Measurements from ENCODE around the gene PRKN. TPM values are rescaled to one million over a fixed set of nuclear protein-coding genes. Genes with fewer than 3 reads are reported as not detected.

The PRKN gene
- total RNA-seq, 1 experiment from 2014 or later: 0.46 TPM

GRCh38 chr6:162653808-162654207, 73.8 kb downstream of the PRKN start:
- no peaks in the 10 kb centered on the region for H3K27me3 ChIP-seq (ENCODE audit: control insufficient read depth, insufficient read depth, low read length)
- CTCF ChIA-PET: no interaction called here
- POLR2A ChIA-PET: no interaction called here

DNA sequence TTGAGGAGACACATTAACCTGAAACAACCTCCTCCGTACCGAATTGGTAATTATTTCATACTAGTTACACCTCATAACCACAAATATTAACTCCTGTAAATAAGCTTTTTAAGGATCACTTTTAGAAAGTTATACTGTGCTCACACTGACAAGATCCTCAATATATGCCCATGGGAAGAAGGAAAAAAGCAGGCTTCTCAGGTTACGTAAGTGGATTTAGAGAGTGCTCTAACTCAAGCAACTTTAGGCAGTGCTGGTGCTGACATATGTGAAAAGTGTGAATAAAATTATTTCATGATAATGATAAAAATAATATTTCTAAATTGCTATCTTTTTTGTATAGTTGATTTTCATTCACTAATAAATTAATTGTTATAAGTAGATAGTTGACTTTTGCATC, 76.1 kb downstream of the PRKN start:
- no peaks in the 10 kb centered on the region for H3K4me1 ChIP-seq (ENCODE audit: control insufficient read depth, insufficient read depth, low read length)

More at GRCh38 chr6:162653808-162654207, 73.8 kb downstream of the PRKN start:
- in situ Hi-C loops (cut with HindIII; ENCODE audit: low pct_unique_long_range_greater_than_20kb, low sequenced_read_pairs) (no loop called here), intact Hi-C loops (cut with micrococcal nuclease; ENCODE audit: unreplicated experiment) (no loop called here)
- DNase-seq (ENCODE audit: low read depth, low spot score): no peak
- Histone ChIP-seq H3K27ac (ENCODE audit: low read length) (no peak overlapping the region), H3K36me3 (ENCODE audit: control insufficient read depth, insufficient read depth, low read length) (no peaks in the 10 kb centered on the region), H3K9me3 (ENCODE audit: control insufficient read depth, insufficient read depth, low read depth, low read length) (no peaks in the 10 kb centered on the region), H3K4me1 (ENCODE audit: control insufficient read depth, insufficient read depth, low read length) (no peaks in the 10 kb centered on the region), H3K4me3 (ENCODE audit: low read depth in 2 of 2, low read length in 2 of 2) (no peak overlapping the region)
- no peak for ATAC-seq
- no TSS peak for BruUV-seq (replicated peaks)
- no peak for TF ChIP-seq POLR2AphosphoS5 (IDR thresholded peaks at IDR 0.05; ENCODE audit: low read depth, low read length)
- no peak for TF ChIP-seq TCF7L2 (IDR thresholded peaks at IDR 0.05; ENCODE audit: low read depth, low read length)
- TF ChIP-seq CTCF (IDR thresholded peaks at IDR 0.05): no peak
- TF ChIP-seq SIN3A (IDR thresholded peaks at IDR 0.05; ENCODE audit: borderline replicate concordance, insufficient read depth, low read depth, low read length): no peak
- TF ChIP-seq, protein P1, sequence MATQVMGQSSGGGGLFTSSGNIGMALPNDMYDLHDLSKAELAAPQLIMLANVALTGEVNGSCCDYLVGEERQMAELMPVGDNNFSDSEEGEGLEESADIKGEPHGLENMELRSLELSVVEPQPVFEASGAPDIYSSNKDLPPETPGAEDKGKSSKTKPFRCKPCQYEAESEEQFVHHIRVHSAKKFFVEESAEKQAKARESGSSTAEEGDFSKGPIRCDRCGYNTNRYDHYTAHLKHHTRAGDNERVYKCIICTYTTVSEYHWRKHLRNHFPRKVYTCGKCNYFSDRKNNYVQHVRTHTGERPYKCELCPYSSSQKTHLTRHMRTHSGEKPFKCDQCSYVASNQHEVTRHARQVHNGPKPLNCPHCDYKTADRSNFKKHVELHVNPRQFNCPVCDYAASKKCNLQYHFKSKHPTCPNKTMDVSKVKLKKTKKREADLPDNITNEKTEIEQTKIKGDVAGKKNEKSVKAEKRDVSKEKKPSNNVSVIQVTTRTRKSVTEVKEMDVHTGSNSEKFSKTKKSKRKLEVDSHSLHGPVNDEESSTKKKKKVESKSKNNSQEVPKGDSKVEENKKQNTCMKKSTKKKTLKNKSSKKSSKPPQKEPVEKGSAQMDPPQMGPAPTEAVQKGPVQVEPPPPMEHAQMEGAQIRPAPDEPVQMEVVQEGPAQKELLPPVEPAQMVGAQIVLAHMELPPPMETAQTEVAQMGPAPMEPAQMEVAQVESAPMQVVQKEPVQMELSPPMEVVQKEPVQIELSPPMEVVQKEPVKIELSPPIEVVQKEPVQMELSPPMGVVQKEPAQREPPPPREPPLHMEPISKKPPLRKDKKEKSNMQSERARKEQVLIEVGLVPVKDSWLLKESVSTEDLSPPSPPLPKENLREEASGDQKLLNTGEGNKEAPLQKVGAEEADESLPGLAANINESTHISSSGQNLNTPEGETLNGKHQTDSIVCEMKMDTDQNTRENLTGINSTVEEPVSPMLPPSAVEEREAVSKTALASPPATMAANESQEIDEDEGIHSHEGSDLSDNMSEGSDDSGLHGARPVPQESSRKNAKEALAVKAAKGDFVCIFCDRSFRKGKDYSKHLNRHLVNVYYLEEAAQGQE (IDR thresholded peaks at IDR 0.05; ENCODE audit: insufficient read depth in 1 of 2, low read depth in 2 of 2, low read length in 1 of 2): no peak

More for the DNA sequence above, 76.1 kb downstream of the PRKN start:
- Histone ChIP-seq H3K27me3 (ENCODE audit: control insufficient read depth, insufficient read depth, low read length) (no peaks in the 10 kb centered on the region), H3K9me3 (ENCODE audit: control insufficient read depth, insufficient read depth, low read depth, low read length) (no peaks in the 10 kb centered on the region), H3K4me3 (ENCODE audit: low read depth in 2 of 2, low read length in 2 of 2) (no peak overlapping the region), H3K36me3 (ENCODE audit: control insufficient read depth, insufficient read depth, low read length) (no peaks in the 10 kb centered on the region), H3K27ac (ENCODE audit: low read length) (no peak overlapping the region)
- no TSS peak for BruUV-seq (replicated peaks)
- ChIA-PET CTCF (no interaction called here), POLR2A (no interaction called here)
- intact Hi-C loops (cut with micrococcal nuclease; ENCODE audit: unreplicated experiment): no loop called here
- ATAC-seq (no peak), DNase-seq (ENCODE audit: low read depth, low spot score) (no peak)
- in situ Hi-C loops (cut with HindIII; ENCODE audit: low pct_unique_long_range_greater_than_20kb, low sequenced_read_pairs): no loop called here
- no peak for TF ChIP-seq TCF7L2 (IDR thresholded peaks at IDR 0.05; ENCODE audit: low read depth, low read length)
- no peak for TF ChIP-seq POLR2AphosphoS5 (IDR thresholded peaks at IDR 0.05; ENCODE audit: low read depth, low read length)
- no peak for TF ChIP-seq CTCF (IDR thresholded peaks at IDR 0.05)
